Adrenal gland (tissue), 5 donors: ENCODE measurements around the gene SLC6A18.

ENCODE experiments used
- POLR2A ChIP-seq, 2 donors: fragments of 450-650 bp; IDR thresholded peaks; one replicate each; pipeline ENCODE4 v1.6.1; 2017; ENCODE audit warnings: antibody characterized with exemption in 2 of 2, mild to moderate bottlenecking in 2 of 2, moderate library complexity in 1 of 2
- TF ChIP-seq, protein P1 (sequence below), 6 experiments: fragments of 450-650 bp in 4 of 6; fragments of 200-600 bp in 2 of 6; sonication (generic) in 1 of 6; IDR thresholded peaks; 1 replicate in 5 of 6; 2 replicates in 1 of 6; pipeline versions ENCODE4 v1.5.1 to v1.8.0; 2016 to 2021; ENCODE audit warnings: antibody characterized with exemption in 6 of 6, mild to moderate bottlenecking in 2 of 6, moderate library complexity in 1 of 6
- donor health status: DM: no; HTN: no; CAD: no.

- TF ChIP-seq, protein P1, sequence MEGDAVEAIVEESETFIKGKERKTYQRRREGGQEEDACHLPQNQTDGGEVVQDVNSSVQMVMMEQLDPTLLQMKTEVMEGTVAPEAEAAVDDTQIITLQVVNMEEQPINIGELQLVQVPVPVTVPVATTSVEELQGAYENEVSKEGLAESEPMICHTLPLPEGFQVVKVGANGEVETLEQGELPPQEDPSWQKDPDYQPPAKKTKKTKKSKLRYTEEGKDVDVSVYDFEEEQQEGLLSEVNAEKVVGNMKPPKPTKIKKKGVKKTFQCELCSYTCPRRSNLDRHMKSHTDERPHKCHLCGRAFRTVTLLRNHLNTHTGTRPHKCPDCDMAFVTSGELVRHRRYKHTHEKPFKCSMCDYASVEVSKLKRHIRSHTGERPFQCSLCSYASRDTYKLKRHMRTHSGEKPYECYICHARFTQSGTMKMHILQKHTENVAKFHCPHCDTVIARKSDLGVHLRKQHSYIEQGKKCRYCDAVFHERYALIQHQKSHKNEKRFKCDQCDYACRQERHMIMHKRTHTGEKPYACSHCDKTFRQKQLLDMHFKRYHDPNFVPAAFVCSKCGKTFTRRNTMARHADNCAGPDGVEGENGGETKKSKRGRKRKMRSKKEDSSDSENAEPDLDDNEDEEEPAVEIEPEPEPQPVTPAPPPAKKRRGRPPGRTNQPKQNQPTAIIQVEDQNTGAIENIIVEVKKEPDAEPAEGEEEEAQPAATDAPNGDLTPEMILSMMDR (IDR thresholded peaks at IDR 0.05): no peak
- no peak for TF ChIP-seq POLR2A (IDR thresholded peaks at IDR 0.05)
Observed at GRCh38 chr5:1184163-1184470, 41.1 kb upstream of the SLC6A18 start.
